ENCODE results near the gene KCNK4. TPM values are rescaled to one million over a fixed set of nuclear protein-coding genes. Genes with fewer than 3 reads are reported as not detected.
A peak's percentile ranks its signal among the peaks of the same experiment; 100 is the strongest.

The KCNK4 gene
- total and polyA plus RNA-seq, 8 donors, result 0.11 to 0.14 TPM; not detected in 6

DNA sequence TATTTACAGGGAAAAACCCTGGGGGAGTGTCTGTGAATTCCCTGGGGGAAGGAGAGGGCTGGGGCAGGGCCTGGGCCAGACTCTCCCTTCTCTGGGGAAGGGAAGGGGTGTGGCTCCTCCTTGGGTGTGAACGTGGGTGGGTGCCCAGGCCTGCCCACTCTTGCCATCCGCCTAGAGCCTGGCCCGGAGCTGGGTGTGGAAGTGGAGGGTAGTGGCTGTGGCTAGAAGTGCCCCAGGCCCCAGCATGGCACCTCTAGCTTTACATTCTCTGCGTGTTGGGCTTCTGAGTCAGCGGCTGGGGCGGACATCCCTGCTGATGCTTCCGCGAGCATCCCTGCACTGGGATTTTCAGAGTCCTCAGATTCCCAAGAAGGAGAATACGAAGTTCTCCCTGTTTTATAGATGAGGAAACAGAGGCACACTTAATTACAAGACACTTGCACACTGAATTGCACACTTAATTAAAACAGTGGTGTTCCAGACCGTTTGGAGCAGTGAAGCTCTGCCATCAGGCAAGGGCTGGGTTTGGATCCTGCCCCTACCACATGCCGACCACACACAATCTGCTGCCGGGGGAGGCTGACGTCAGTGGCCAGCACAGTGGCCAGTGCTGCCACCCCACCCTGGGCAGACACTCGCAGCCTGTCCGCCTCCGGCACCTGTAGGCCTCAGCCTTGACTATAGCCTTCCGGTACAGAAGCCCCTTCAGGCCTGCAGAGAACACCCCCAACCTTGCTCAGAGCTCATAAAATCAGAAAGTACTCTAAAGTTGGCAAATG is 14.3 kb upstream of the KCNK4 start:
- TF ChIP-seq CTCF (IDR thresholded peaks at IDR 0.05), result no peak
- H3K4me1 ChIP-seq, result peaks cover 3 to 14% of the 10 kb centered on the region in 2 donors
- no peak for DNase-seq
- no peaks in the 10 kb centered on the region for H3K9me3 ChIP-seq
- intact Hi-C loops (cut with DNase I), result no loop called here
- no peak overlapping the region for H3K27ac ChIP-seq
- peak; percentile 50 for ATAC-seq
- H3K36me3 ChIP-seq, result peaks cover 0 to 48% of the 10 kb centered on the region in 2 donors
- H3K27me3 ChIP-seq, result no peaks in the 10 kb centered on the region
- no peak overlapping the region for H3K4me3 ChIP-seq

DNA sequence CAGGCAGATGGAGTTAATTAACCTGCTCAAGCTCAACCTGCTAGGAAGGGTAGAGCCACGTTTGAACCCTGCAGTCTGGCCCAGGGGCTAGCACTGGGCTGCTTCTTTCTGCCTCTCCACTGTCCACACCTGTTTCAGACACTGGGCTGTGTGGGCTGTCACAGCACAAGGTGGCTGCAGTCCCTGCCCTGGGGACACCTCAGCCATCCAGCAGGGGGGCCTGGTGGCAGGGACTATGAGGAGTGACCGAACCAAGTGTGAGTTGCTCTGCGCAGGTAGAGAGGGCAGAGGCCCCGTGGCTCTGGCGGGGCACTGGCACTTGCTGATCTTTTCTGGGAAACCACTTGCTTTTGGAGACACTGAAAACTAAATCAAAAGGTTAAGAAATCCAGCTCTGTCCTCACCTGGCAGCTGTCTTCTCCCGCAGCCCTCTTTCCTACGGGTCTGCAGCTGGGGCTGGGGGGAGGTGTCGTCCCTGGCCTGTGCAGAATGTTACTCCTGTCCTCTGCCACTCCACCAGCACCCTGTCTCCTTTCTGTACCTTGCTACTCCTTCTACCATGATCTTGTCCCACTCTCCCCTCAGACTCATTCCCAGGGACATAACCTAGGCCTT is 12.4 kb upstream of the KCNK4 start:
- Histone ChIP-seq H3K4me3 (no peak overlapping the region), H3K27ac (no peak overlapping the region)

GRCh38 chr11:64281957-64282770 is 8.9 kb upstream of the KCNK4 start:
- H3K27me3 ChIP-seq, result no peaks in the 10 kb centered on the region
- intact Hi-C loops (cut with DNase I), result no loop called here
- H3K9me3 ChIP-seq, result no peaks in the 10 kb centered on the region
- ATAC-seq (no peak), DNase-seq (no peak)
- H3K27ac ChIP-seq, result no peak overlapping the region
- no peak overlapping the region for H3K4me3 ChIP-seq
- TF ChIP-seq CTCF (IDR thresholded peaks at IDR 0.05), result no peak
- peaks cover 18 to 29% of the 10 kb centered on the region in 2 donors for H3K4me1 ChIP-seq
- peaks cover 0 to 34% of the 10 kb centered on the region in 2 donors for H3K36me3 ChIP-seq

More for the DNA sequence above, 12.4 kb upstream of the KCNK4 start:
- Histone ChIP-seq H3K4me1 (peaks cover 7 to 10% of the 10 kb centered on the region in 2 donors), H3K27me3 (no peaks in the 10 kb centered on the region), H3K9me3 (no peaks in the 10 kb centered on the region), H3K36me3 (peaks cover 0 to 56% of the 10 kb centered on the region in 2 donors)
- no peak for TF ChIP-seq CTCF (IDR thresholded peaks at IDR 0.05)
- DNase-seq, result no peak
- no peak for ATAC-seq
- intact Hi-C loops (cut with DNase I), result no loop called here

DNA sequence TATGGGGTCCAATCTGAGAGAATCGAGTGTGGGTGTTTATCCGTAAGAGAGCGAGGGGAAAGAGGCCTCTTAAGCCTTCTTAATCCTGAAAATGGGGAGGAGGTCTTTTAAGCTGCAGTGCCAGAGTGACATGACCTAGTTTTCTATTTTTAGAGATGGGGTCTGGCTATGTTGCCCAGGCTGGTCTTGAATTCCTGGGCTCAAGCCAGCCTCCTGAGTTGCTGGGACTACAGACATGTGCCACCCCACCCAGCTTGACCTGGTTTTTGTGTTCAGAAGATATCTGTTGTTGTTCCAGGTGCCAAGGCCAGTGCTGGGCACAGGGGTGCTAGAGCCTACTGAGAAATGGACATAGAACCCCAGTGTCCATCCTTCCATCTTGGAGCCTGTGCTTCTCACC is 8.0 kb upstream of the KCNK4 start:
- intact Hi-C loops (cut with DNase I), result no loop called here
- H3K4me3 ChIP-seq, result peak overlapping the region in 1 of 2 donors; percentile 95
- H3K27me3 ChIP-seq, result no peaks in the 10 kb centered on the region
- no peak for TF ChIP-seq CTCF (IDR thresholded peaks at IDR 0.05)
- ATAC-seq (no peak), DNase-seq (no peak)
- no peak overlapping the region for H3K27ac ChIP-seq
- peaks cover 0 to 28% of the 10 kb centered on the region in 2 donors for H3K36me3 ChIP-seq
- H3K4me1 ChIP-seq, result peaks cover 18 to 29% of the 10 kb centered on the region in 2 donors
- no peaks in the 10 kb centered on the region for H3K9me3 ChIP-seq
